ENCODE data around the gene MARCHF6.
"Not testable (repeated sequence)": the region's sequence is repeated elsewhere in the genome, so short reads cannot be mapped to it uniquely, and the experiment has no call there.

The MARCHF6 gene

DNA sequence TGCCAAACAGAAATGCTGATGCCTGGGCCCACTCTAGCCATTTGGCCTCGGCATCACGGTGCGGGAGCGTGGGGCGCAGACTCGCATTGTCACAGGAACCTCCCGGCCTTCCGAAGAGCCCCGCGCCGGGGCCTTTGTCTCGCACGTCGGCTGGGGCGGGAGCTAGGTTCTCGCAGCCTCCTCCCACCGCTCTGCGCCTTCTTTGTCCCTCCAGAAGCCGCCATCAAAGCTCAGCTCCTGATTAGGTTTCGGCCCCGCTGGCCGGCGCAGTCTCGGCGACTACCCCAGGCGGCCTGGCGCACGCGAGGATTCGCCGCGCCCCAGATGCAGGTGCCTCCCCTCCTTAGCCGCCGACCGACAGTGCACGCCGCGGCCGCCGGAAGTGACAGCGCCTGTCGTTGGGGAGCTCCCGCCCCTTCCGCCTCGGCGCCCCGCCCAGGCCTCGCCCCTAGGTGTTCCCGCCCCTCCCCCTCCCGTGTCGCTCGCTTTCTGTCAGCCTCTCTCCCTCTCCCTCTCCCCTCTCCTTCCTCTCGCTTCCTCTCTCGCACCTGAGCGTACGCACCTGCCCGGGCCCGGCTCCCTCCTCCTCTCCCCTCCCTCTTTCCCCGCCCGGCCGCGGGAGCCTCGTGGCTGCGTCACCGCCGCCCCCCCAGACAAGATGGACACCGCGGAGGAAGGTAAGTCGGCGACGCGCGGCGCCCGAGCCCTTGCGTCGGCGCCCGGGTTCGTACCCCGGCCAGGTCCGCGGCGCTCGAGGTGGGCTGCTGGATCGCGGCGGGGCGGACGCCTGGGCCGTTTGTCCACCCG, at the start of gene MARCHF6:
Gene MARCHF6 (plus strand): TSS at position 455 of the 807 bp plus-strand sequence. CDS start 204 bp downstream, at position 659.
- peak; percentile 96 for DNase-seq

- DNase-seq: no peak
These were observed 49.8 kb upstream of the MARCHF6 start for GRCh38 chr5:10303699-10304170.

DNA sequence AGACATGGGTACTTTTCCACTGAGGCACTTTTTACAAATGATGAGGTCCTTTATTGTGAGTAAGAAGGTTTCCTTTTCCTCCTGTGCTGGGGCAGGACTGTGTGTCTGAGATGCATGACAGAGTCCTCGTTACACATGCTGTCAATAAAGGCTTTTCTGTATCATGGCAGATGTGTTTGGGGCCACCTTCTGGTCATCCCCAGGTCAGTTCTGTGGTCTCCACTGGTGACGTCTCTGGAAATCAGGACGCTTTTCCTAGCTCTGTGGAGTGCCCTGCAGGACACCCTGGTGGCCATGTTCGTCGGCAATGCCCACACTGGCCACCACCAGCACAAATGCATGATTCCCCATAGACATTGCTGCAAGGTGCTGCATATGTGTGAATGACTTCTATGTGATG, 48.6 kb upstream of the MARCHF6 start:
- no peak for DNase-seq

- no peak for DNase-seq
These were observed 47.4 kb upstream of the MARCHF6 start for GRCh38 chr5:10306114-10306513.

- no peak for DNase-seq
These were observed 46.7 kb upstream of the MARCHF6 start for GRCh38 chr5:10306806-10307205.

GRCh38 chr5:10307206-10308148, 46.0 kb upstream of the MARCHF6 start, which contains the start of gene CMBL:
CMBL (minus strand) TSS chr5:10307902; CDS start chr5:10290762, 17,140 bp downstream.
- DNase-seq: peak; percentile 6

DNA sequence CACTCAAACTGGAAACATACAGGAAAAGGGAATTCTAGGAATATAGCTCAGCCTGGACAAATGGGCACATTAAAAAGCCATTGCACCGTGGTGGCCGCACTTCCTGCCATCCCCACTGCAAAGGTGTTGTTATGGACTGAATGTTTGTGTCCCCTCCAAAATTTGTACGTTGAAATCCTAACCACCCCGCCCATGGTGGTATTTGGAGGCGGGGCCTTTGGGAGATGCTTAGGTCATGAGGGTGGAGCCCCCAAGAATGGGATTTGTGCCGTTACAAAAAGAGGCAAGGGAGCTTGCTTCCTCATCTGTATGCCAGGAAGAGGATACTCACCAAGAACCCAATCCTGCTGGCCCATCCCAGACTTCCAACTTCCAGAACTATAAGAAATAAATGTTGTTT, 44.7 kb upstream of the MARCHF6 start:
- DNase-seq: no peak

DNA sequence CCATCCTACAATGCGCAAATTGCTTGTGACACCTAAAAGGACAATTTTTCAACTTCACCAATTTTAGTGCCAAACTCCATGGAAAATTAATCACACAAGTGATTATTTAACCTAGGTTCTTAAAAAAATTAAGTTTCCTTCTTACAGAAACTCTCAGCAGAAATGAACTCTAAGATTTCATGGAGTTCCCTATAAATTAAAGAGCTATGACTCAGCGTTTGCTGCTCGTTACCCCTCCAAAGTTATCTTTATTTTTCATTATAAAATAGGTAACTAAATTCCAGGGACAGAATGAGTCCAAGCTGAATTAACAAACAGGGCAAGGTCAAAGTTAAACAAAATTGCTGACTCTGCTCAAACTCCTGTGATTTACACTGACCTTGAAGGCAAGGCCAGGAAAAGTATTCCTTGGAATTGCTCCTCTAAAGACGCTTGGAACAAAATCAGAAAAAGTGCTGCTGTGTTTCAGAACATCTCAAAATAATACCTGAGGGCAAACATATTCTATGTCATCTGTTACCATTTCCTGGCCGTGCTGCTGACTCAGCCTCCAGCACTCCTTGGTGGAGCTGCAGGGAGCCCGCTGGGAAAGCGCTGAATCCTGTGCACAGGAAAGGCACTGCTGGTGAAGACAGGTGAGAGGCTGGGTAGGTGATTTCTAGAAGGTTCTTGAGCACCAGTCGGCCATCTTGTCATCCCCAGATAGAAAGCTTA, 43.3 kb upstream of the MARCHF6 start:
- DNase-seq: no peak

DNA sequence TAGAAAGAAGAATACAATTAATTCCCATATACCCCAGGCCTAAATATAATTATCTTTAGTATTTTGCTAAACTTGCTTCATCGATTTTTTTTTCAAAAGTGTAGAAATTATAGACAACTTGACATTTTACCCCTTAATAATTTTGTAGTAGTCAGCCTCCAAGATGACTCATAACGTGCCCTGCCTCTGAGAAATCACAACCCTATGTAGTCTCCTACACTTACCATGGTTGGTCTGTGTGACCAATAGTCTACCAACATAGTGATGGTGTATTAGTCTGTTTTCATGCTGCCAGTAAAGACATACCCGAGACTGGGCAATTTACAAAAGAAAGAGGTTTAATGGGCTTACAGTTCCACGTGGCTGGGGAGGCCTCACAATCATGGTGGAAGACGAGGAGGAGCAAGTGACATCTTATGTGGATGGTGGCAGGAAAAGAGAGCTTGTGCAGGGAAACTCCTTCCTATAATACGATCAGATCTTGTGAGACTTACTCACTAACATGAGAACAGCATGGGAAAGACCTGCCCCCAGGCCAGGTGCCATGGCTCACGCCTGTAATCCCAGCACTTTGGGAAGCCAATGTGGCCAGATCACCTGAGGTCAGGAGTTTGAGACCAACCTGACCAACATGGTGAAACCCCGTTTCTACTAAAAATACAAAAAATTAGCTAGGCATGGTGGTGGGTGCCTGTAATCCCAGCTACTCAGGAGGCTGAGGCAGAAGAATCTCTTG, 42.5 kb upstream of the MARCHF6 start:
- DNase-seq: not testable (repeated sequence)

GRCh38 chr5:10311595-10312425, 41.7 kb upstream of the MARCHF6 start:
- no peak for DNase-seq

GRCh38 chr5:10315201-10315600, 38.3 kb upstream of the MARCHF6 start:
- no peak for DNase-seq

DNA sequence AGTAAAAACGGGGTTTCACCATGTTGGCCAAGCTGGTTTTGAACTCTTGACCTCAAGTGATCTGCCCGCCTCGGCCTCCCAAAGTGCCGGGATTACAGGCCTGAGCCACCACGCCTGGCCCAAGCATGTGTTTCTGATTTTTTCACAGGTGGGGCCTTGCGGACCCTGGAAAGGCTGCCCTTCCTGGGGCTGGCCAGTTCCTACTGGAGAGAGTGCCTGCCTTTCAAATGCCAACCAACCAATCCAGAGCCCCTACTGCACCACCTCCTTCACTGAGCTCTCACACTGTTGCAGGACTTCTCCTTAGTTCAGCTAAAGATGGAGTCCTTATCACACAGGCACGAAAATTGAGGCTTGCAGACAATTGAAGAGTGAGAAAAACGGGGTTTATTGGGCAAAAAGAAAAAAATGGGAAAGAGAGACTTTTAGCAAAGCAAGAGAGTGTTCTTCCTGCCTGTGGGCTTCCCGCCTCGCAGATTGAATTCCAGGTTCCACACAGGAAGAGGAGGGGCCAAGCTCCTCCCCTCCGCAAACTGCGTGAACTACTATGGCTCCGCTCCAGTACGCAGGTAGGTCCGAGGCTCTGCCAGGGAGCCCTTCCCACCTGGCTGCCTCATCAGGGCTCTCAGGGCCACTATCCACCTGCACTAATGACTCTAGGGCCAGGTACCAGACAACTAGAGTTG, 37.5 kb upstream of the MARCHF6 start:
- no peak for DNase-seq

GRCh38 chr5:10317825-10318682, 35.4 kb upstream of the MARCHF6 start:
- DNase-seq: no peak

GRCh38 chr5:10319202-10319851, 34.2 kb upstream of the MARCHF6 start:
- no peak for DNase-seq

DNA sequence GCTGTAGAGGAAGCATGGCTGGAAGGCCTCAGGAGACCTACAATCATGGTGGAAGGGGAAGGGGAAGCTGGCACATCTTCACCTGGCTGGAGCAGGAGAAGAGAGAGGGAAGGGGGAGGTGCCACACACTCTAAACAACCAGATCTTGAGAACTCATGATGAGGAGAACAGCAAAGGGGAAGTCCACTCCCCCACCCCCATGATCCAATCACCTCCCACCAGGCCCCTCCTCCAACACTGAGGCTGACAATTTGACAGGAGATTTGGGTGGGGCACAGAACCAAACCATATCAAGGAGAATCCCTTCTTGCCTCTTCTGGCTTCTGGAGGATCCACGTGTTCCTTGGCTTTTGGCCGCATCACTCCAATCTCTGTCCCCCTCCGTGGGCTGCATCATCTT, 32.7 kb upstream of the MARCHF6 start:
- DNase-seq: no peak

DNA sequence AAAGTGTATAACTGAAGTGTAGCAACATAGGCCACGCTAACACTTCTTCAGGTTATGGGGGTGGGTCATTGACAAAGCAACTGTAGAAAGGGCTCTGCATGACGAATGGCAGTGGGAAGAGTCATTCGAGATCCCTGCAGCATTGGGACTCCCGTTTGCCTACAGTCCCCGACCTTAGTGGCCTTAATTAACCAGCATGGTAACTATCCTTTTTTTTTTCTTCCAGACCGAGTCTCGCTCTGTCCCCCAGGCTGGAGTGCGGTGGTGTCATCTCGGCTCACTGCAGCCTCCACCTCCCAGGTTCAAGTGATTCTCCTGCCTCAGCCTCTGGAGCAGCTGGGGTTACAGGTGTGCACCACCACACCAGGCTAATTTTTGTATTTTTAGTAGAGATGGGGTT, 31.6 kb upstream of the MARCHF6 start:
- DNase-seq: no peak

GRCh38 chr5:10323588-10324488, 29.7 kb upstream of the MARCHF6 start:
- no peak for DNase-seq
